HPDE6-E6E7 (cell line): ENCODE results near the gene SLC25A43.
"Not testable (repeated sequence)": the region's sequence is repeated elsewhere in the genome, so short reads cannot be mapped to it uniquely, and the experiment has no call there.

Source experiments
- DNase-seq: peaks from one replicate; pipeline ENCODE4 v3.0.0; 2011; ENCODE audit warnings: missing footprints; ENCODE audit errors: extremely low spot score

SLC25A43 gene

DNA sequence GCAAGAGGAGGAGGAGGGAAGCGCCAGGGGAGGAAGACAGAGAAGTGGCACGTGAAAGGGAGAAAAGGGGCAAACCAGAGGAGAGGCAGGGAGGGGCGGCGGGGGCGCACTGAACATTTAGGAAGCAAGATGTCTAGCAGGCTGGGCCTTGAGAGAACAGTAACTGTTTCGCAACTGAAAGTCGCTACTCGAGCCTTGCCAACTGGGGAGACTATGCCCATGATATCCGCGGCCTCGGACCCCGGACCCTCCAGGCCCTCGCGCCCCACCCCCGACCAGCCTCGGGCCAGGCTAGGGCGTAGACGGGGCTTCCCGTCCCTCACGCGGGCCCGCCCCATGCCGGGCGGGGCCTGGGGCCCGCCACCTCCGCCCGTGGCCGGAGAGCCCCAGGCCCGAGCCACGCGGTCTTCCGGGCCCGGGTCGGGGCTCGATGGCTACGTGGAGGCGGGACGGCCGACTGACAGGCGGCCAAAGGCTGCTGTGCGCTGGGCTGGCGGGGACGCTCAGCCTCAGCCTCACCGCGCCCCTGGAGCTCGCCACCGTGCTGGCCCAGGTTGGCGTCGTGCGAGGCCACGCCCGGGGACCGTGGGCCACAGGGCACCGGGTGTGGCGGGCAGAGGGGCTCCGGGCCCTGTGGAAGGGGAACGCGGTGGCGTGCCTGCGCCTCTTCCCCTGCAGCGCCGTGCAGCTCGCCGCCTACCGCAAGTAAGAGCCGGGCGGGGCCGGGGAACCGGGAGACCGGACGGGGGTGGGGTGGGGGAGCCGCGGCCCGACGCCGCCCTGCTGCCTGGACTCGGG is at the start of gene SLC25A43:
SLC25A43 (plus strand) TSS at position 363 of the 798 bp plus-strand sequence; CDS start at position 431, 68 bp downstream.
- no peak for DNase-seq

- DNase-seq, result no peak
Measured at GRCh38 chrX:119359618-119360382, 39.3 kb upstream of the SLC25A43 start.

DNA sequence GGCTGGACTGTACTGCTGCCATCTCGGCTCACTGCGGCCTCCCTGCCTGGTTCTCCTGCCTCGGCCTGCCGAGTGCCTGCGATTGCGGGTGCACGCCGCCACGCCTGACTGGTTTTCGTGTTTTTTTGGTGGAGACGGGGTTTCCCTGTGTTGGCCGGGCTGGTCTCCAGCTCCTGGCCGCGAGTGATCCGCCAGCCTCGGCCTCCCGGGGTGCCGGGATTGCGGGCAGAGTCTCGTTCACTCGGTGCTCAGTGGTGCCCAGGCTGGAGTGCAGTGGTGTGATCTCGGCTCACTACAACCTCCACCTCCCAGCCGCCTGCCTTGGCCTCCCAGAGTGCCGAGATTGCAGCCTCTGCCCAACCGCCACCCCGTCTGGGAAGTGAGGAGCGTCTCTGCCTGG is 37.7 kb upstream of the SLC25A43 start:
- DNase-seq, result not testable (repeated sequence)

- not testable (repeated sequence) for DNase-seq
Measured at GRCh38 chrX:119362074-119362473, 37.1 kb upstream of the SLC25A43 start.

- no peak for DNase-seq
Measured at GRCh38 chrX:119363391-119363790, 35.7 kb upstream of the SLC25A43 start.

- not testable (repeated sequence) for DNase-seq
Measured at GRCh38 chrX:119371861-119372260, 27.3 kb upstream of the SLC25A43 start.

GRCh38 chrX:119374736-119375135 is 24.4 kb upstream of the SLC25A43 start:
- no peak for DNase-seq

GRCh38 chrX:119375561-119375960 is 23.6 kb upstream of the SLC25A43 start:
- no peak for DNase-seq

GRCh38 chrX:119376312-119376711 is 22.8 kb upstream of the SLC25A43 start:
- DNase-seq, result no peak

- DNase-seq, result no peak
Measured at GRCh38 chrX:119381349-119381944, 17.7 kb upstream of the SLC25A43 start.

GRCh38 chrX:119382606-119383005 is 16.5 kb upstream of the SLC25A43 start:
- DNase-seq, result no peak

DNA sequence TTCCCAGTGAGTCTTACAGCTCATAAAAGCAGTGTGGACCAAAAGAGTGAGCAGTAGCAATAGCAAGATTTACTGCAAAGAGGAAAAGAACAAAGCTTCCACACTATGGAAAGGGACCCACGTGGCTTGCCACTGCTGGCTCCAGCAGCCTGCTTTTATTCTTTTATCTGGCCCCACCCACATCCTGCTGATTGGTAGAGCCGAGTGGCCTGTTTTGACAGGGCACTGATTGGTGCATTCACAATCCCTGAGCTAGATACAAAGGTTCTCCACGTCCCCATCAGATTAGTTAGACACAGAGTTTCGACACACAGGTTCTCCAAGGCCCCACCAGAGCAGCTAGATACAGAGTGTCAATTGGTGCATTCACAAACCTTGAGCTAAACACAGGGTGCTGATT is 12.5 kb upstream of the SLC25A43 start:
- not testable (repeated sequence) for DNase-seq

GRCh38 chrX:119387426-119387825 is 11.7 kb upstream of the SLC25A43 start:
- DNase-seq, result not testable (repeated sequence)

GRCh38 chrX:119389214-119389613 is 9.9 kb upstream of the SLC25A43 start:
- DNase-seq, result no peak

DNA sequence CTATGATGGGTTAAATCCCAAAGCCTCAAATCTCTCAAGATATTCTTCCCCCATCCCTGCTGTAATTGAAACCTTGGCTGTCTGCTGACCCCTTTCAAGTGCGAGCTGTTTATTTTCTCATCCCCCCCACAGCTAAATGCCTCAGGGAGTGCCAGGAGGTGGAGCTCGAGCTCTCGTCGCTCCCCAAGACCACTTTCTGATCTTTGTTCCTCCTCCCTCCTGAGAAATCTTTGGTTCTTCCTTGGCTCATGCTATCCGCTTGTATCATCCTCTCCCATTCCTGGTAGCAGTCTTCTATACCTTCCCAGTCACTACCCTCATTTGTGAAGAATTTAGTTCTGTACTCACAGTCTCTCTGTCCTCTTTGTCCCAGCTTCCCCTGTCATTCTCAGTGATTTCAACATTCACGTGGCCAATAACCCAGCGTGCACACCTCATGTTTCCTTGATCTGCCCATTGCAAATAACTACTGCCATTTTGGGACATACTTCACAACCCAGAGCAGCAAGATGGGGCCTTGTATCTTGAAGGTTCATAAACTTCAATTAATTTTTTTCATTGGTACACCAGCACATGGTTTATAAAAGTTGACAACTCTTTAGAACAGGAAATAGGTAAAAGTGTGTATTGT is 9.2 kb upstream of the SLC25A43 start:
- DNase-seq, result no peak

DNA sequence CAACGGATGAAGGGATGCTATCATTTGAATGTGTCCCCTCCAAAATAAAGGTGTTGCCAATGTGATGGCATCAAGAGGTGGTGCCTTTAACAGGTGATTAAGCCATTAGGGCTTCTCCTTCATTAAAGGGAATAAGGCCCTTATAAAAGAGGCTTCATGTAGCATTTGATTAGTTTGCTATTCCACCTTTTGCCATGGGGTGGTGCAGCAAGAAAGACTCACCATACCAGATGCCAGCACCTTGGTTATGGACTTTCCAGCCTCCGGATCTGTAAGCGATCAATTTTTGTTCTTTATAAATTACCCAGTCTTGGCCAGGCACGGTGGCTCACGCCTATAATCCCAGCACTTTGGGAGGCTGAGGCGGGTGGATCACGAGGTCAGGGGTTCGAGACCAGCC is 7.9 kb upstream of the SLC25A43 start:
- DNase-seq, result no peak

GRCh38 chrX:119393144-119393543 is 6.0 kb upstream of the SLC25A43 start:
- no peak for DNase-seq

DNA sequence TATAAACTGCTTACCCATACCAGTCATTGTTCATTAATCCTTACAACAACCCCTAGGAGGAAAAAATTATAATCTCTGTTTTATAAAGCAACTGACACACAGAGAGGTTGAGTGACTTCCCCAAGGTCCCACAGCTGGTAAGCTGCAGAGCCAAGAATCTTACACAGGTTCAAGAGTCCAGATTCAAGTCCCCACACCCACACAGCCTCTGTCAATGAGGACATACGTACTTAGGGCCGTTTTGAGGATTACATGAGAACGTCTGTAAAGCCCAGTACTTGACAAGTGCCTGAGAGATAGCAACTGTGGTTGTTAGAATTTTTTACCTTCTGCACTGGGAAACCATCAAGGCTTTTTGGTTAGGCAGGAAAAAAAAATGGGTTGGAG is 556 bp upstream of the SLC25A43 start:
- DNase-seq, result no peak

DNA sequence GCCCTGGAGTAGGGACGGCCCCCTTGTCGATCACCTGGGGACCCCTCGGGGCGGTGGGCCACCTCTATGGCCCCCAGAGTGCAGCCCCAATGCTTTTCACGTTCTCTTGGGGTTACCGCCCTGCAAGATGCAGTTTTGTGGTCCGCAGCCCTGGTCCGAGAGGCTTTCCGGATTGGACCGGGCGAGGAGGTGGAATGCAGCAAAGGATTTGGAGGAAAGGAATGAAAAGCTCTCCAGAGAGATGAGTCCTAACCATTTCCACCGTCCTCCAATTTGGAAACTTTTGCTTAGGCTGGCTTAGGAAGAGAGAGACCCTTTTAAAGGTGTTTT is 601 bp downstream of the SLC25A43 start:
- no peak for DNase-seq

GRCh38 chrX:119401569-119401968 is 2.4 kb downstream of the SLC25A43 start:
- DNase-seq, result no peak

- DNase-seq, result no peak
Measured at GRCh38 chrX:119402588-119402987, 3.5 kb downstream of the SLC25A43 start.

DNA sequence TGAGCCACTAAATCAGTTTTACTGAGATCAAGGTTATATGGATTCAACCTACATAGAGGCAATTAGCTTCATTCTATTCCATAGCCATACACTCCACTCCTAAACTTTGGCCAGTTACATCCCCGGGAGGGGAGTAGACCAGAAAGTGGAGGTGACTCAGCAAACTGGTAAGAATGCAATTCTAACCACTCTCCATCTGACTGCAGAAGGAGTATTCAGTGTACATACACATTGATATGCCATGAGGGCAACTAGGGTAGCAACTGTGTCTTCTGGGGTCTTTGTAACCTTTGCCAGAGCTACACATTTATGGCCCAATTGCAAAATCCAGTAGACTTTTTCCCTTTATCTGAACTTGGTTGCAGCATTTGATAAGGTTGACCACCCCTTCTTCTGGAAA is 7.6 kb downstream of the SLC25A43 start:
- DNase-seq, result no peak
